ENCODE results near the gene HMX1.

Gene HMX1

DNA sequence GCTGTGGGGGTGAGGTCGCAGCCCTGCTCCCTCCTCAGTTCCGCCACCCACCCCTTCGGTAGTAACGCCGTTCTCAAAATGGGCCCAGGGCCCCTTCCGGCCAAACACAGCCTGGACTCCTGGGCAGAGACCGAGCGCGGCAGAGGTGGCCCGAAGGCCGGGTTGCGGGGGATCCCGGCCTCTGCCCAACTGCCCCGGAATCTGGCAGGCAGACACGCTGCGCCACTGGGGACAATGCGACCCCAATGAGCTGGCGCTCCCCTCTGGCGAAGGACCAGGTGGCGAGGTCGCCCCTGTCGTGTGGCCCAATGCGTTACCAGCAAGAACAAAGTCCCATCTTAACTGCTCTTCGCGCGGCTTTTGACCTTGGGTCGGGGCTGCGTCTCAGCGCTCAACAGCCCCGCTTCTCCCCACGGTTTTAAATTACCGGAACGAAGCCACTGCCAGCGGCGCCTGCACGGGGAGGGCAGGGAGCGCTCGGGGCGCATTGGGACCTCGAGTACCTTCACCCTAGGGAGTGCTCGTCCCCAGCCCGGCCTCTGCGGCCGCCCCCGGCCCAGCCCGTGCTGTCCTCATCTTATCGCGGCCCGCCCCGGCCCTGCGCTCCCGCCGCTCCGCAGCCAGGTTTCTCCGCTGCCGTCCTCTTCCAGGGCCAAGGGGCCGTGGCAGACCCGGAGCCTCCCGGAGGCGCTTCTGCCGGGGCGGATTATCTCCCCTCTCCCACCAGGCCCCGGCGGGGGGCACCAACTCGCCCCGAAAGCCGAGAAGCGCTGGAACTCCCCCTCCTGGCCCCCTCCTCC, 22.2 kb upstream of the HMX1 start:
- TF ChIP-seq POLR2AphosphoS5 (IDR thresholded peaks at IDR 0.05; ENCODE audit: low read depth) = no peak
- TF ChIP-seq, protein P1, sequence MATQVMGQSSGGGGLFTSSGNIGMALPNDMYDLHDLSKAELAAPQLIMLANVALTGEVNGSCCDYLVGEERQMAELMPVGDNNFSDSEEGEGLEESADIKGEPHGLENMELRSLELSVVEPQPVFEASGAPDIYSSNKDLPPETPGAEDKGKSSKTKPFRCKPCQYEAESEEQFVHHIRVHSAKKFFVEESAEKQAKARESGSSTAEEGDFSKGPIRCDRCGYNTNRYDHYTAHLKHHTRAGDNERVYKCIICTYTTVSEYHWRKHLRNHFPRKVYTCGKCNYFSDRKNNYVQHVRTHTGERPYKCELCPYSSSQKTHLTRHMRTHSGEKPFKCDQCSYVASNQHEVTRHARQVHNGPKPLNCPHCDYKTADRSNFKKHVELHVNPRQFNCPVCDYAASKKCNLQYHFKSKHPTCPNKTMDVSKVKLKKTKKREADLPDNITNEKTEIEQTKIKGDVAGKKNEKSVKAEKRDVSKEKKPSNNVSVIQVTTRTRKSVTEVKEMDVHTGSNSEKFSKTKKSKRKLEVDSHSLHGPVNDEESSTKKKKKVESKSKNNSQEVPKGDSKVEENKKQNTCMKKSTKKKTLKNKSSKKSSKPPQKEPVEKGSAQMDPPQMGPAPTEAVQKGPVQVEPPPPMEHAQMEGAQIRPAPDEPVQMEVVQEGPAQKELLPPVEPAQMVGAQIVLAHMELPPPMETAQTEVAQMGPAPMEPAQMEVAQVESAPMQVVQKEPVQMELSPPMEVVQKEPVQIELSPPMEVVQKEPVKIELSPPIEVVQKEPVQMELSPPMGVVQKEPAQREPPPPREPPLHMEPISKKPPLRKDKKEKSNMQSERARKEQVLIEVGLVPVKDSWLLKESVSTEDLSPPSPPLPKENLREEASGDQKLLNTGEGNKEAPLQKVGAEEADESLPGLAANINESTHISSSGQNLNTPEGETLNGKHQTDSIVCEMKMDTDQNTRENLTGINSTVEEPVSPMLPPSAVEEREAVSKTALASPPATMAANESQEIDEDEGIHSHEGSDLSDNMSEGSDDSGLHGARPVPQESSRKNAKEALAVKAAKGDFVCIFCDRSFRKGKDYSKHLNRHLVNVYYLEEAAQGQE (IDR thresholded peaks at IDR 0.05; ENCODE audit: insufficient replicate concordance, low read depth) = no peak
- no peak for TF ChIP-seq GABPA (IDR thresholded peaks at IDR 0.05; ENCODE audit: low read depth)
- TF ChIP-seq, protein P2, sequence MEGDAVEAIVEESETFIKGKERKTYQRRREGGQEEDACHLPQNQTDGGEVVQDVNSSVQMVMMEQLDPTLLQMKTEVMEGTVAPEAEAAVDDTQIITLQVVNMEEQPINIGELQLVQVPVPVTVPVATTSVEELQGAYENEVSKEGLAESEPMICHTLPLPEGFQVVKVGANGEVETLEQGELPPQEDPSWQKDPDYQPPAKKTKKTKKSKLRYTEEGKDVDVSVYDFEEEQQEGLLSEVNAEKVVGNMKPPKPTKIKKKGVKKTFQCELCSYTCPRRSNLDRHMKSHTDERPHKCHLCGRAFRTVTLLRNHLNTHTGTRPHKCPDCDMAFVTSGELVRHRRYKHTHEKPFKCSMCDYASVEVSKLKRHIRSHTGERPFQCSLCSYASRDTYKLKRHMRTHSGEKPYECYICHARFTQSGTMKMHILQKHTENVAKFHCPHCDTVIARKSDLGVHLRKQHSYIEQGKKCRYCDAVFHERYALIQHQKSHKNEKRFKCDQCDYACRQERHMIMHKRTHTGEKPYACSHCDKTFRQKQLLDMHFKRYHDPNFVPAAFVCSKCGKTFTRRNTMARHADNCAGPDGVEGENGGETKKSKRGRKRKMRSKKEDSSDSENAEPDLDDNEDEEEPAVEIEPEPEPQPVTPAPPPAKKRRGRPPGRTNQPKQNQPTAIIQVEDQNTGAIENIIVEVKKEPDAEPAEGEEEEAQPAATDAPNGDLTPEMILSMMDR (IDR thresholded peaks at IDR 0.05; ENCODE audit: insufficient read depth, low read length) = no peak
- no peak for TF ChIP-seq SPI1 (IDR thresholded peaks at IDR 0.05; ENCODE audit: borderline replicate concordance, low read depth)
- DNase-seq (ENCODE audit: low read depth in 1 of 2, low spot score in 1 of 2) = no peak
- no peak overlapping the region for H3K27ac ChIP-seq (replicated peaks)
- peaks cover 34% of the 10 kb centered on the region for H3K27me3 ChIP-seq (ENCODE audit: insufficient read depth, poor library complexity, severe bottlenecking)
- no peak overlapping the region for H3K4me3 ChIP-seq (replicated peaks; ENCODE audit: insufficient read depth, low read length)

DNA sequence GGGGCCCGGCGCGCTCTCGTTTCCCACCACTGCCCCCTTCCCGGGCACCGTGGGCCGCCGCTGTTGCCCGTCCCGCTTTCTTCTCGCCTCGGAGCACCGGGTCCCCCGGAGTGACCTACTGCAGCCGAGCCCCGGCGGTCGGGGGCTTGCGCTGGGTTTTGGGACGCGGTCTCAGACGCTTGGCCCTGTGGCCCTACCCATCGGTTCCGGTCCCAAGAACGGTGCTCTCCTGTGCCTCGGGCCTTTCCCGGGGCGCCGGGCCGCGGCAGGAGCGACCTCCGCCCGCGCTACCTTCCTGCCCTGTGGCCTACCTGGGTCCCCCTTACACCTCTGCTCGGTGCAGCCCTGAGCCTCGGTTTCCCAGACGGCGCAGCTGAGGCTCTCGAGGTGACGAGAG, 21.6 kb upstream of the HMX1 start:
- no peak for TF ChIP-seq POLR2AphosphoS5 (IDR thresholded peaks at IDR 0.05; ENCODE audit: low read depth)
- TF ChIP-seq, protein P2 (IDR thresholded peaks at IDR 0.05; ENCODE audit: insufficient read depth, low read length) = no peak
- TF ChIP-seq, protein P1 (IDR thresholded peaks at IDR 0.05; ENCODE audit: insufficient replicate concordance, low read depth) = no peak
- no peak for TF ChIP-seq GABPA (IDR thresholded peaks at IDR 0.05; ENCODE audit: low read depth)
- TF ChIP-seq SPI1 (IDR thresholded peaks at IDR 0.05; ENCODE audit: borderline replicate concordance, low read depth) = no peak
- no peak for DNase-seq (ENCODE audit: low read depth in 1 of 2, low spot score in 1 of 2)
- no peak overlapping the region for H3K4me3 ChIP-seq (replicated peaks; ENCODE audit: insufficient read depth, low read length)
- no peak overlapping the region for H3K27ac ChIP-seq (replicated peaks)
- peaks cover 34% of the 10 kb centered on the region for H3K27me3 ChIP-seq (ENCODE audit: insufficient read depth, poor library complexity, severe bottlenecking)

- TF ChIP-seq, protein P1 (IDR thresholded peaks at IDR 0.05; ENCODE audit: insufficient replicate concordance, low read depth) = no peak
- no peak for TF ChIP-seq POLR2AphosphoS5 (IDR thresholded peaks at IDR 0.05; ENCODE audit: low read depth)
- TF ChIP-seq, protein P2 (IDR thresholded peaks at IDR 0.05; ENCODE audit: insufficient read depth, low read length) = no peak
- TF ChIP-seq GABPA (IDR thresholded peaks at IDR 0.05; ENCODE audit: low read depth) = no peak
- TF ChIP-seq SPI1 (IDR thresholded peaks at IDR 0.05; ENCODE audit: borderline replicate concordance, low read depth) = no peak
- DNase-seq (ENCODE audit: low read depth in 1 of 2, low spot score in 1 of 2) = no peak
- Histone ChIP-seq H3K4me3 (replicated peaks; ENCODE audit: insufficient read depth, low read length) (no peak overlapping the region), H3K27ac (replicated peaks) (no peak overlapping the region), H3K27me3 (ENCODE audit: insufficient read depth, poor library complexity, severe bottlenecking) (peaks cover 34% of the 10 kb centered on the region)
Observed at GRCh38 chr4:8892556-8893226, 21.1 kb upstream of the HMX1 start.
